K562 (cell line): ENCODE results near the gene C1orf198. TPM values are rescaled to one million over a fixed set of nuclear protein-coding genes. Genes with fewer than 3 reads are reported as not detected.

Experiments used
- ATAC-seq: fragments of 200-7000 bp; cut with Tn5 transposase; 3 replicates; pipeline ENCODE4 v1.9.1; 2020; ENCODE audit warnings: moderate library complexity
- BruUV-seq: library from RNA; stranded (reverse); fragments of 400-500 nt; replicated peaks from 2 replicates; lab custom pipeline; 2021; lab: Mats Ljungman, UMichigan
- CTCF ChIA-PET: fragments of 300-600 bp; formaldehyde crosslinking; extraction: SDS; loops from one replicate; lab custom pipeline; 2021; ENCODE audit warnings: low intra/inter-chr PET ratio; lab: Yijun Ruan, JAX
- POLR2A ChIA-PET: fragments of 300-600, 350-650 bp; sonication (Branson Sonifier 250); formaldehyde crosslinking; extraction: SDS; loops from one replicate; lab custom pipeline; 2021; ENCODE audit warnings: antibody characterized with exemption, inconsistent platforms; lab: Yijun Ruan, JAX
- DNase-seq, 4 experiments: peaks; one replicate each; pipeline versions ENCODE4 v3.0.0 to v3.0.0-alpha.2; 2011 to 2018; ENCODE audit warnings: low spot score in 3 of 4, mixed read lengths in 3 of 4; ENCODE audit errors: extremely low read depth in 1 of 4
- FAIRE-seq: peaks from 2 replicates; lab custom pipeline; 2011; peaks lifted over from hg19 to GRCh38; lab: Jason Lieb, UNC
- H2AFZ ChIP-seq: 2 replicates; pipeline ENCODE4 v1.6.0; 2011; ENCODE audit warnings: low read depth, low read length, control low read depth, inconsistent platforms
- H3K27ac ChIP-seq: fragments of 200-600 bp; 3 replicates; pipeline ENCODE4 v1.8.0; 2011; ENCODE audit warnings: low read depth, mild to moderate bottlenecking, control low read depth, inconsistent platforms, low read length, moderate library complexity, mixed read lengths; ENCODE audit errors: extremely low read depth
- H3K27me3 ChIP-seq, 2 experiments: fragments of 300-600 bp in 1 of 2; 2 replicates in 1 of 2; 3 replicates in 1 of 2; pipeline versions ENCODE4 v1.6.0 to v1.8.0; 2011; ENCODE audit warnings: inconsistent platforms in 2 of 2, low read length in 2 of 2, mild to moderate bottlenecking in 1 of 2, mixed read lengths in 1 of 2, moderate library complexity in 1 of 2; ENCODE audit not compliant: control insufficient read depth in 2 of 2, insufficient read depth in 2 of 2
- H3K36me3 ChIP-seq: fragments of 300-600 bp; 3 replicates; pipeline ENCODE4 v1.8.0; 2011; ENCODE audit warnings: mild to moderate bottlenecking, low read length, inconsistent platforms; ENCODE audit not compliant: control insufficient read depth, insufficient read depth
- H3K4me1 ChIP-seq, 2 experiments: fragments of 200-600 bp in 1 of 2; replicated peaks in 1 of 2; 2 replicates in 1 of 2; 3 replicates in 1 of 2; pipeline versions ENCODE4 v1.5.1 to v1.8.0; 2011; ENCODE audit warnings: inconsistent platforms in 2 of 2, low read length in 2 of 2, mild to moderate bottlenecking in 1 of 2, mixed read lengths in 1 of 2, moderate library complexity in 1 of 2; ENCODE audit not compliant: control insufficient read depth in 2 of 2, insufficient read depth in 2 of 2
- H3K4me2 ChIP-seq: 2 replicates; pipeline ENCODE4 v1.6.1; 2011; ENCODE audit warnings: low read length, control low read depth, inconsistent platforms, mixed read lengths; ENCODE audit not compliant: insufficient read depth
- H3K4me3 ChIP-seq: fragments of 200-600 bp; sonication (generic), shearing (Covaris generic); 2 replicates; pipeline ENCODE4 v1.5.1; 2016; ENCODE audit warnings: control low read depth, inconsistent platforms
- H3K79me2 ChIP-seq: fragments of 200-600 bp; 3 replicates; pipeline ENCODE4 v1.8.0; 2011; ENCODE audit warnings: low read length, inconsistent platforms; ENCODE audit not compliant: control insufficient read depth, insufficient read depth
- H3K9ac ChIP-seq, 2 experiments: 2 replicates each; pipeline versions ENCODE4 v1.6.0 to v1.6.1; 2011; ENCODE audit warnings: low read depth in 2 of 2, low read length in 2 of 2, control low read depth in 1 of 2, inconsistent platforms in 1 of 2, mild to moderate bottlenecking in 1 of 2, mixed read lengths in 1 of 2; ENCODE audit not compliant: insufficient read depth in 1 of 2
- H3K9me1 ChIP-seq: one replicate; pipeline ENCODE4 v1.6.0; 2011; ENCODE audit warnings: inconsistent platforms, mild to moderate bottlenecking, low read length, moderate library complexity; ENCODE audit not compliant: control insufficient read depth, insufficient read depth
- H3K9me3 ChIP-seq: replicated peaks from 2 replicates; pipeline ENCODE4 v1.5.1; 2011; ENCODE audit warnings: low read depth, low read length, inconsistent platforms; ENCODE audit not compliant: control insufficient read depth, insufficient read depth
- H4K20me1 ChIP-seq: replicated peaks from 2 replicates; pipeline ENCODE4 v1.6.1; 2011; ENCODE audit warnings: low read length, inconsistent platforms, mixed read lengths; ENCODE audit not compliant: control insufficient read depth, insufficient read depth
- ARID2 ChIP-seq: fragments of 450-650 bp; IDR thresholded peaks from 2 replicates; pipeline ENCODE4 v1.6.1; 2017; ENCODE audit warnings: antibody characterized with exemption, mild to moderate bottlenecking
- CBX8 ChIP-seq: fragments of 200-600 bp; sonication (generic); IDR thresholded peaks from 2 replicates; pipeline ENCODE4 v1.6.1; 2012; ENCODE audit warnings: borderline replicate concordance, mixed run types, low read depth, mild to moderate bottlenecking, moderate library complexity, mixed read lengths, low read length, control low read depth, inconsistent platforms; ENCODE audit not compliant: poor library complexity, severe bottlenecking; ENCODE audit errors: extremely low read depth
- CEBPG ChIP-seq, 3 experiments: fragments of 200-800 bp in 1 of 3; sonication (Bioruptor generic) in 1 of 3; sonication (generic) in 1 of 3; formaldehyde crosslinking in 1 of 3; IDR thresholded peaks in 2 of 3; conservative IDR thresholded peaks in 1 of 3; 2 replicates each; pipeline versions ENCODE4 v1.6.1 to v1.8.0; 2016 to 2022; ENCODE audit warnings: missing compliant biosample characterization in 2 of 3, missing genetic modification characterization in 2 of 3, mild to moderate bottlenecking in 1 of 3, missing genetic modification reagents in 1 of 3
- EGR1 ChIP-seq: fragments of 450-650 bp; conservative IDR thresholded peaks from 2 replicates; pipeline ENCODE4 v1.6.1; 2017; ENCODE audit warnings: mild to moderate bottlenecking
- KDM1A ChIP-seq, 2 experiments: fragments of 450-650 bp; IDR thresholded peaks; 2 replicates each; pipeline ENCODE4 v1.6.1; 2016; ENCODE audit warnings: mild to moderate bottlenecking in 2 of 2
- SIRT6 ChIP-seq: IDR thresholded peaks from one replicate; pipeline ENCODE4 v1.6.1; 2012; ENCODE audit warnings: low read depth, mild to moderate bottlenecking, control low read depth, inconsistent platforms, low read length, moderate library complexity
- SRSF9 ChIP-seq: fragments of 200-400 bp; formaldehyde crosslinking; IDR thresholded peaks from 2 replicates; pipeline ENCODE4 v1.6.1; 2017; ENCODE audit warnings: low read depth, low read length, borderline replicate concordance
- TRIM24 ChIP-seq, 2 experiments: fragments of 450-650 bp; IDR thresholded peaks; 2 replicates each; pipeline ENCODE4 v1.6.1; 2016
- ZNF354B ChIP-seq: fragments of 250-450 bp; sonication (Bioruptor Pico); IDR thresholded peaks from 2 replicates; pipeline ENCODE4 v1.4.0; 2020
- ZNF586 ChIP-seq: fragments of 450-650 bp; formaldehyde crosslinking; conservative IDR thresholded peaks from 2 replicates; pipeline ENCODE4 v1.4.0; 2020; ENCODE audit warnings: mild to moderate bottlenecking, moderate library complexity
- WGBS: fragments of 100-300 bp; shearing (Covaris generic); methylation state at CpG from one replicate; pipeline ENCODE4 v1.1.6; 2016; ENCODE audit warnings: low coverage, mixed read lengths; ENCODE audit not compliant: insufficient coverage; ENCODE audit errors: missing lambda C conversion rate; 5-methylcytosine and 5-hydroxymethylcytosine counted together
- in situ Hi-C: fragments of 300-500 bp; cut with MboI; formaldehyde crosslinking; loops from 4 replicates; pipeline ENCODE4 v1.15.0; 2018; ENCODE audit warnings: inconsistent platforms, mixed read lengths
- intact Hi-C: fragments of 100-400 bp; cut with micrococcal nuclease; formaldehyde crosslinking; loops from 2 replicates; pipeline ENCODE4 v1.14.2; 2022
- polyA plus RNA-seq, 8 experiments: library from polyadenylated mRNA; depleted of rRNA in 4 of 8; stranded (reverse) in 5 of 8; unstranded in 3 of 8; fragments of >200 nt; fragmentation: Nextera tagmentation in 2 of 8; fragmentation: Illumina TruSeq in 1 of 8; extraction: Ambion mirVana in 2 of 8; extraction: Trizol in 1 of 8; gene quantifications; 2 replicates each; pipeline versions ENCODE4 v1.2.1 to v1.2.3, GENCODE V29; 2011 to 2014; ENCODE audit warnings: inconsistent platforms in 1 of 8, missing spikeins in 1 of 8
- total RNA-seq, 7 experiments: library from RNA; depleted of rRNA in 6 of 7; stranded (reverse); fragments of >200 nt in 6 of 7; fragmentation: Illumina TruSeq in 2 of 7; extraction: Trizol in 2 of 7; gene quantifications; 2 replicates each; pipeline versions ENCODE4 v1.2.1 to v1.2.3, GENCODE V29; 2011 to 2021; ENCODE audit warnings: low replicate concordance in 1 of 7
- TF ChIP-seq, protein P1 (sequence below): fragments of 250-450 bp; sonication (Bioruptor Pico); IDR thresholded peaks from 2 replicates; pipeline ENCODE4 v1.8.0; 2021; ENCODE audit warnings: borderline replicate concordance, mild to moderate bottlenecking, moderate library complexity; ENCODE audit not compliant: poor library complexity, severe bottlenecking

The C1orf198 gene
- total and polyA plus RNA-seq, 9 of the 15 experiments (the other 6 are each of a cell fraction or from before 2014, with no cell fraction given), result 2.0 to 15.1 (median 10.4) TPM

- no peak for FAIRE-seq
- TF ChIP-seq, protein P1, sequence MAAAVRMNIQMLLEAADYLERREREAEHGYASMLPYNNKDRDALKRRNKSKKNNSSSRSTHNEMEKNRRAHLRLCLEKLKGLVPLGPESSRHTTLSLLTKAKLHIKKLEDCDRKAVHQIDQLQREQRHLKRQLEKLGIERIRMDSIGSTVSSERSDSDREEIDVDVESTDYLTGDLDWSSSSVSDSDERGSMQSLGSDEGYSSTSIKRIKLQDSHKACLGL (CRISPR knock-in tag), result no peak
- no peak for TF ChIP-seq SRSF9
- no peak for TF ChIP-seq CBX8
- TF ChIP-seq ZNF586, result no peak
- no peak for TF ChIP-seq SIRT6
- no peak for TF ChIP-seq ZNF354B (CRISPR knock-in tag)
- peak in 1 of 2 experiments; percentile 39; a peak in 1 of 4 replicates for TF ChIP-seq TRIM24 (IDR thresholded peaks at IDR 0.05)
- no peak for TF ChIP-seq CEBPG (CRISPR knock-in tag; IDR thresholded peaks at IDR 0.05)
- TF ChIP-seq CEBPG (tag; conservative IDR thresholded peaks at IDR 0.05 in 1 of 2, IDR thresholded peaks at IDR 0.05 in 1 of 2), result no peak
- TF ChIP-seq ARID2, result no peak
- peak; percentile 39 for TF ChIP-seq EGR1
- no peak for TF ChIP-seq KDM1A (IDR thresholded peaks at IDR 0.05)
- WGBS, result 0% methylated on average over 1 of the region's 1 CpG
These were observed 35.8 kb downstream of the C1orf198 start for GRCh38 chr1:230832476-230832875.

More at GRCh38 chr1:230832476-230832875, 35.8 kb downstream of the C1orf198 start:
- Histone ChIP-seq H3K4me2 (no peak overlapping the region), H3K9me1 (no peaks in the 10 kb centered on the region), H3K4me1 (no peaks in the 10 kb centered on the region), H3K9ac (no peak overlapping the region), H2AFZ (no peak overlapping the region), H3K79me2 (no peaks in the 10 kb centered on the region), H3K27ac (no peak overlapping the region), H4K20me1 (no peaks in the 10 kb centered on the region), H3K27me3 (peaks cover 2 to 4% of the 10 kb centered on the region in 2 experiments; a peak in 2 of 5 replicates), H3K9me3 (no peaks in the 10 kb centered on the region), H3K4me3 (no peak overlapping the region), H3K36me3 (no peaks in the 10 kb centered on the region)
- no peak for ATAC-seq
- CTCF ChIA-PET, result no interaction called here
- in situ Hi-C loops, result no loop called here
- intact Hi-C loops, result no loop called here
- POLR2A ChIA-PET, result interaction anchor here (1.0 to 1.1 kb wide), 2 partner anchors 9 to 250 kb away, joined by 3 read pairs; no protein-coding TSS in a partner anchor
- DNase-seq, result no peak
- no TSS peak for BruUV-seq
